HG02885 (cell line): ENCODE measurements around the gene PLEKHA6.
"Not testable (repeated sequence)": the region's sequence is repeated elsewhere in the genome, so short reads cannot be mapped to it uniquely, and the experiment has no call there.

Experiments used
- ATAC-seq: cut with Tn5 transposase; IDR thresholded peaks from one replicate; pipeline ENCODE4 v1.9.1; 2021; ENCODE audit warnings: mild to moderate bottlenecking; ENCODE audit not compliant: unreplicated experiment, poor library complexity

Gene PLEKHA6

DNA sequence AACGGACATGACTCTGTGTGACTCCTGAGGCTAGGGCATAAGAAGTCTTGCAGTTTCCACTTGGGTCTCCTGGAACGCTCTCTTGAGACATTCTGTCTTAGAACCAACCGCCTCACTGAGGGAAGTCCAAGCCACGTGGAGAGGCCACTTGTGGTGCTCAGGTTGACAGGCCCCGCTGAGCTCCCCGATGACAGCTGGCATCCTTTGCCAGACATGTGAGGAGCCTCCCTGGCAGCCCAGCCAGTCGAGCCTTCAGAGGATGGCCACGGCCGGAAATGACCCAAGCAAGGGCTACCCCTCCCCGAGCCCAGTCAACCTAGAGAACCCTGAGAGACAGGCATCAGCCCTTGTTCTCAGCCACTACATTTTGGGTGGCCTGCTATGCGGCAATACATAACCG, 20.7 kb downstream of the PLEKHA6 start:
- no peak for ATAC-seq

DNA sequence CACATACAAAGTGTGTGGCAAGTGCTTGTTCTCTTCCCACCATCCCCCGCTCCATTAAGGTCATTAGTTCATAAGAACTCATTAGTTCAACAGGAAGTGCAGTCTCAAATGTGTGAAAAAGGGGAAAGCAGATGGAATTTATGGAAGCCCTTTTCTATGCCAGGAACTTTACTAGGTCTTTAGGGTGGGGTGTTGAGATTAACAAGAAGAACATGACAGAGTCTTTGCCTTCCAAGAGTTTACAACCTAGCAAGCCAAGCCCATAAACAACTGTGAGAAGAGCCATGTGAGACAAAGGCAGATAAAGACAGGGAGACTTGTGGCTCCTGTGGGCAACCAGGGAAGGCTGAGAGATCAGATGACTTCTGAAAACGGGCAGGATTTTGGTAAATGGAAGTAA, 21.4 kb downstream of the PLEKHA6 start:
- no peak for ATAC-seq

DNA sequence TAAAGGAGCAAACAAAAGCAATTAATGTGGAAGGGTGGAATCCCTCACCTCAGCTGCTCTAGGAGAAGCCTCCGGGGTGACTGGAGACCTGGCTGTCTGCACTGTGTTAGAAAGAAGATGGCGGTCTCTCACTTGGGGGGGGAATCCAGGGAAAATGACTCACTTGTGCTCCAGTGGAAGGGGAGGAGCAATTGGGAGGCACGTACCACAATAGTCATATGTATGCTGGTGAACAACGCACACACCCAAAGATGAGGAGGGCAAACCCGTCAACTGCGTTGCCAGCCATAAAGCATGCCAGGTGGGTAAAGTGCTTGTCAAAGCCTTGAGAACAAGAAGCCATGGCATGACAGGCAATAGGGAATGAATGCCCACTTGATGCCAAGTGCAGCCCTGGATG, 22.1 kb downstream of the PLEKHA6 start:
- no peak for ATAC-seq

DNA sequence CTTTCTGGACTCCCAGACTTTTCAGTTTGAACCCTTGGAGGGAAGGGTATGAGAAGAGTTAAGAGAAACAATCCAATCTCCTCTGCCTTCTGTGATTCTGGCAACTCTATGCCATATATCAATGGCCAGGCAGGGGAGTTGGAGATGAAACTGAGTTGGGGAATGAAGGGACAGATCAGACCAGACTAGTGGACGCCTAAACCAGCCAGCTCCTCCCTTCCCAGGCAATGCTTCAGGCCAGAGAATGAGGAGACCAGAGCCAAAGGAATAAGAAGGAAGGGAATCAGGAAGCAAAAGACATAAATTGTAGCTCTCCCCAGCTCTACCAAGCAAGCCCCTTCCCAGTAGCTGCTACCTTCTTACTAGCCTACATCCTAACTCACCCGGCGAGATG, 22.7 kb downstream of the PLEKHA6 start:
- ATAC-seq: no peak

DNA sequence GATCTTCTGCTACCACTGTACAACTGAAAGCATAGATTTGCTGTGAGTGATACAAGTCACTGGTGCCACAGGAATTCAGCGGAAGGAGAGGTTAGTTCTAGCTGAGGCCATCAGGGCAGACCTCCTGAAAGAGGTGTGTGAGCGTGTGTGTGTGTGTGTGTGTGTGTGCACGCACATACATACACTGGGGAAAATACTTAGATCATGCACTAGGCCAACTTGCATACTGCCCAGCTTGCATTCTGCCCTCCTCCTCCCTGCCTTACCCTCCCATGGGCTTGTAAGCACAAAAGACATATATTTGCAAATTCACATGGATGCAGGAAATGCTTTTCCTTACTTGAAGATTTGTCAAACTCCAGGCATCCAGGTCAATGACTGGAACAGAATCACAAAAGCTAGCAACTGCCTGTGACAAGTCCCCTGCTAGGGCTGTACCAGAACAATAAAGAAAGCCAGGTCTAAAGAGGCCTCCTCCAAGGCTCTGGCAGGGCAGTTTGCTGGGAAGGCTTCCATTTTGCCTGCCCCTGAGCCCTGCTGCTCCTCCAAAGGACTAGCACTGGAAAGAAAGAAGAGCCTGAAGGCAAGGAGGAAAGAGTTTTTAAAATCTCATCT, 23.2 kb downstream of the PLEKHA6 start:
- ATAC-seq: no peak

DNA sequence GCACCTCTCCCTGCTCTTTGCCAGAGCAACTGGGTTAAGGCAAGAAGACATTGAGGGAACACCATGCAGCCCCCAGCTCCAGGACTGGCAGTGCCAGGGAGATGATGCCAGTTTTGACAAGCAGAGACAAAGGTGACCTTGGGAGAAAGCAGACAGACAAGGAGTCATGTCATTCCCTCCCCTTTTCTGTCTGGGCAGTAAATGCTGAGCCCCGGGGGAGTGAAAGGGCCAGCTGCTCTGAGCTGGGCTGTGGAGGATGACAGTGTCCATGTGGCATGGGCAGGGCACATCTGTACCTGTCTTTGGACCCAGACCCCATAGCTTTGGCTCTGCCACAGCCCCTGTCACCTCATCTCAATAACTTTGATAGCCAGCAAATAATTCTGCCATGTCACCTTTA, 24.2 kb downstream of the PLEKHA6 start:
- no peak for ATAC-seq

DNA sequence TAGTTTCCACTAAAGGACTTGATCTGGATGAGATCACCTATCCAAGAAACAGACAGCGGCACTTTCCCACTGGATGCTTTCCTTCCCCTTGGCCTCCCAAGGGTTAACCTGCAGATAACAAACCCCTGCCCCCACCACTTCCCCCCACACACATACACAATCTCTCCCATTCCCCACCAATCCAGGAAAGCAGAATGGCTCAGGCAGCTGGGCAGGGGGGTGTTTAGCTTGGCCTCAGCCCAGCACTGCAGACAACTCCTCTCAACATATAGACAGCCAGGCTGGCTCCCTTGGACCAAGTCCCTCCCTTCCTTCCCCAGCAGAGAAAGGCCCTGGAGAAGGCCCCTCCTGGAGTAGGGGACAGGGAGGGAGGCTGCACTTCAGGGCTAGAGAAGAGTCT, 24.6 kb downstream of the PLEKHA6 start:
- ATAC-seq: no peak

DNA sequence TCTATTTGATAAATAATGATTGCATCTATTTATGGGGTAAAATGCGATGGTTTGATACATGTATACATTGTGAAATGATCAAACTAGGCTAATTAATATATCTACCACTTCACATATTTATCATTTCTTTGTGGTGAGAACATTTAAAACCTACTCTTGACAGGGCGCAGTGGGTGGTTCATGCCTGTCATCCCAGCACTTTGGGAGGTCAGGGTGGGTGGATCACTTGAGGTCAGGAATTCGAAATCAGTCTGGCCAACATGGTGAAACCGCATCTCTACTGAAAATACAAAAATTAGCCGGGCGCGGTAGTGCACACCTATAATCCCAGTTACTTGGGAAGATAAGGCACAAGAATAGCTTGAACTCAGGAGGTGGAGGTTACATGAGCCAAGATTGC, 25.3 kb downstream of the PLEKHA6 start:
- ATAC-seq: no peak

DNA sequence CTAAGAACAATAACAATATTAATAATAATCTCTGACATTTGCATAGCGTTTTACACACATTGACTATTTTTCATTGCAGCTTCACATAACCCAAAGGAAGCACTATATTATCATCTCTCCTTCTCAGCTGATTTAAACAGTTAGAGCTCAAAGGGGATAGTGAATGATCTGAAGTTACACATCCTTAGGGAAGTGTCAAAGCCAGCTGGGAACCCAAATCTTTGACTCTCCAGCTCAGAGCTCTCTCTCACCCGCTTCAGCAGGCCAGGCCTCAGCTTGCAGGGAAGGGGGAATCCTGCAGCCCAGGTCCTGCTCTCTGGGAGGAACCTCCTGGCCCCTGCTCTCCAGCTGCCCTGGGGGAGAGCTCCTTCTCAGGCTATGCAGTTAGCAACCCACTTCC, 26.3 kb downstream of the PLEKHA6 start:
- ATAC-seq: no peak

DNA sequence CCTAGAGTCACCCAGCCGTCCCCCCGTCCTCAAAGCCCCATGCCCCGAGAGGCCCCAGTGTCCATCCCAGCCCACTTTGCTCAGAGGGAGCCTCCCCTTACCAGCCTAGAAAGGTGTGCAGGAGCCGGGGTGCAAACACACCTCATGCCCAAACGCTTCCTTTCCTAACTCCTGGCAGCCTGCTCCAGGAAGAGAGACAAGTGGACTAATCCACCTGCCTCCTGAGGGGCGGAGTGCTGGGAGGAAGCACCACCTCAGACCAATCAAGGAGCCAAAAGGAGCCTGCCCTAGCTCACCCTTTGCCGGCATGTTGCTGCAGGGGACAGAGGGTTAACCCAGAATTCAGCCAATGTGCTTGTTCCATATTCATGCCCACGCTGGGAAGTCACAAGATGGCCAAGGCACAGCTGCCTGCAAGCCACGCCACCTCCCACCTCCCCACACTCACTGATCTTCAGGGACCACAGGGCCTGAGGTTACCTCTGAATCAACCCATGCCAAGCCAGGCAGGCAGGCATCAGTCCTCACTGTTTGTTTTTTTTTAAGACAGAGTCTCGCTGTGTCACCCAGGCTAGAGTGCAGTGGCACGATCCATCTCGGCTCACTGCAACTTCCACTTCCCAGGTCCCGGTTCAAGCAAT, 27.8 kb downstream of the PLEKHA6 start:
- no peak for ATAC-seq

DNA sequence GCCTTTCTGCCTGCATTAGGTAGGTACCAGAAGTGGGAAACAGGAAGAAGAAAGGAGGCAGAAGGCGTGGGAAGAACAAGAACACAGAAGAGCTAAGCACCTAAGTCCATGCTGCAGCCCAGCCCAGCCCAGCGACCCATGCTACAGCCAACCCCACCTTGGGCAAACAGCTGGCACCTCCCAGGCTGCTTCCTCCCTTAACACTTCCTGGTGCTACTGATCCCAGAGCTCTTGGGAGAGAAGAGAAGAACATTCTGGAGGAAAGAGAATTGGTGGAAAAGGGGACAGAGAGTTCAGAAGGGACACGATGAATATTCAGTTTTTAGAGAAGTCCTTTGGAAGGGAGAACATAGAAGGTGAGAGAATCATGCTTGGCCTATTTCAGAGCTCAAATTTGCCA, 28.5 kb downstream of the PLEKHA6 start:
- no peak for ATAC-seq

DNA sequence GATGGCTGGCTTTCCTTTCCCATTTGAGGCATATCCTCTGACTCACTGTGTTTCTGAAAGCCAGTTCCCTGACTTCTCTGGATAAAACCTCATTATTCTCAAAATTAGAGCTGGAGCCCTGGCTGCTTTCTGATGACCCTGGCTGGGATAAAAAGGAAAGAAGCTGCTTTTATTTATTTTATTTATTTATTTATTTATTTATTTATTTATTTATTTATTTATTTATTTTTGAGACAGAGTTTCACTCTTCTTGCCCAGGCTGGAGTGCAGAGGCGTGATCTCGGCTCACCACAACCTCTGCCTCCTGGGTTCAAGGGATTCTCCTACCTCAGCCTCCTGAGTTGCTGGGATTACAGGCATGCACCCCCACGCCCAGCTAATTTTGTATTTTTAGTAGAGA, 31.9 kb downstream of the PLEKHA6 start:
- not testable (repeated sequence) for ATAC-seq

DNA sequence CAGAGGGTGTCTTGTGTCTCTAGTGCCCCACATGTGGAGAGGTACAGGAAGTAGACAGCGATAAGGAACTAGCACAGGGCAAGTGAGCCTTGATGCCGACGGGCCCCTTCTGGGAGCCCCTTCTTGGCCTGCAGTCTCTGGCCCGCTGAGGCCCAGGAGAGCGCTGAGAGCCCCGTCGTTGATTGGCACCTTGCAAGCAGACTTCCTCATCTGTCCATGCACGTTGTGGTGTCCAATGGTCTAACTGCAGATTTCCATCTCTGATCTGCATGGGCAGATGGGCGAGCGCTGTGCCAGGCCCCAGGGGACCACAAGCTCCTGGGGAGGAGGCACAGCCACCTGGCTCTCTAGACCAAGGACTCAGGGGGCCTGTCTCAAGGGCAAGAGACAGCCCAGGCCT, 32.4 kb downstream of the PLEKHA6 start:
- no peak for ATAC-seq

DNA sequence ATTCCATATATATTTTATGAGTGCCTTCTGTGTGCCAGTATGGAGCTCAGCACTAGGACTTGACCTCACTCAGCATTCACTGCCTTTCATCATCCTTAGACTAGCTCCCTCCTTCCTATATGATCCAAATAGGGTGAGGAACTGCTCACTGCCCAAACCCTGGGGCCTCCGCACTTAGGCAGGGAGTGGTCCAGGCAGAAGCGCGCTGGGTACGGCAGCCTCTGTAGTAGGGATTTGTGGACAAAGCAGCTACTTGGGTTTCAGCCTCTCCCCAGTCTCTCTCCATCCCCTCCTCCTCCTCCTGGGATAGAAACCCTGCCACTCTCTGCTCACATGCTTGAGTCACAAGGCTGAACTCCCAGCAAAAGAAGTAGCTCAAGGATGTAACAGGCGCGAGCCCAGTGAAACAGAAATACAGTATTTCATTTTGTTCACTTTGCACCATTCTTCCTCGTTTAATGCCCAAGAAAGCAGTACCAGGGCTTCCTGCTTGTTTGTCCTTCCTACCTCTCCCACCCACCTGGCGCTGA, 32.9 kb downstream of the PLEKHA6 start:
- no peak for ATAC-seq

DNA sequence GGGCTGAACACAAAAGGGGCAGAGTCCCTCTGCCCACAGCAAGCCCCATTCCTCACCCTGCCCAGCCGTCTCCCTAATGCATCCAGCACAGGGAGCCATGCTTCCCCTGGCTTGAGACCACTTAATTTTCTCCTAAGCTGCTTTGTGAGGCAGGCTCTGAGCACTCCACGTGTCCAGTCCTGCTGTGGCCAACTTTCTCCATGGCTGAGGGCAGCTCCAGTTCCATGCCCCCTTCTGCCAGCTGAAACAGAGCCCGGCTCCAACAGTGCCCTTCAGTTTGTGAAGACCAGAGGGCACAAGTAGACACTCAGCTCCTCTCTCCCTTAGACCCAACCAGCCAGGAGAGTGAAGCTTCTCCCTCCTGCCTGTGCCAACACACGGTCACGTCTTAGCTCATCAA, 33.8 kb downstream of the PLEKHA6 start:
- no peak for ATAC-seq

DNA sequence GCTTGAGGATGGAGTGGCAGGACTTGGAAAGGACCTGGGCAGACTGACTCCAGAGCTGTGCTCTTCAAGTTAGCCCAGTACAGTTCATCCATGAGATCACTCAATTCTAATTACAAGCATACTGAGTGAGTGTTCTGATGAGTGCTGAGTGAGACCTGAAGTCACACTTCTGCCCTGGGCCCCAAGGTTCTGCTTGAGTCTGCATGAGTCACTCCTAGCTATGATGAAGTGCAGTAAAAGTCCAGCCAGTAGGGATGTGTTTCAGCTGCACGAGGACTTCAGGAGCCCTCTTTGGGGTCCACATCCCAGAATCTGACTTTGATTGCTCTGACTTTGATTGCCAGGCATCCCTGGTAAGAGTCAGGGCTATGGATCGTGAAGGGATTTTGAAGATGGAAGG, 35.8 kb downstream of the PLEKHA6 start:
- no peak for ATAC-seq

DNA sequence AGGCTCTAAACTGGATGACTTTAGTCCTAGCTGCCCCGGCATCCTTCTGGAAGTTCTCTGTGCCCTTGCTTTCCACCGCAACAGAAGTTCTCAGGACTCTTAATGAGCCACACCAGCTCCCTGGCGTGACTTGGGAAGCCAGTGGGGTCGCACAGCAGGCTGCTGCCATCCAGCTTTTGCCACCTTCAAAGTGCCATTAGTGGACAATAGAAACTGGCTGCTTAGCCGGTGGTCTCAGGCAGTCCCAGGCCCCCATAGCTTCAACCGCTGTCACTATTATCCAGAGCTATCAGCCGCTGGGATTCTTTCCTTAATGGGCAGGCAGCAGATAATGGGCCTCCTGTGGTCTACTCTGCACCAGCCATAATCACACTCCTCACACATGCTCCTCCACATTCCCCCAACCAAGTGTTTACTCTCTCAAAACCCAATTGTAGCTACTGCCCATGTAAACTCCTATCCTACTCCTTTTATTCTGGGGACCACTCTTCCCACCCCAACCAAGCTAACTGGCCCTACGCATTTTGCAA, 37.3 kb downstream of the PLEKHA6 start:
- no peak for ATAC-seq

DNA sequence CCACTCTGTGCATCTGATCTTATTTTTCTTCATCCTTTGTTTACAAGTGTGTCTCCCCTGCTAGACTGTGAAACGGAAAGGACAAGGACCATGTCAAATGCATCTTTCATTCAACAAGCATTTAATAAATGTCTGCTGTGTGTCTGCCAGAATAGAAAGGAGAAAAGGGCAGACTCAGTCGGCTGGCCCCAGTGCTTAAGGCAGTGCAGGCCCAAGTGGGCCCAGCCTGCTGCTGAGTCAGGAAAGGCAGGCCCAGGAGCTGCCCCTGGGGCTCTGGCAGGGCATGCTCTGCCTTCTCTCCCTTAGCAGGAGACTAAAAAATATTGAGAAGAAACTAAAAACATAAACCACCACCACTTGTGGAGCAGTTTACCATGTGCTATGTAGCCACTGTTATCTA, 38.1 kb downstream of the PLEKHA6 start:
- no peak for ATAC-seq

DNA sequence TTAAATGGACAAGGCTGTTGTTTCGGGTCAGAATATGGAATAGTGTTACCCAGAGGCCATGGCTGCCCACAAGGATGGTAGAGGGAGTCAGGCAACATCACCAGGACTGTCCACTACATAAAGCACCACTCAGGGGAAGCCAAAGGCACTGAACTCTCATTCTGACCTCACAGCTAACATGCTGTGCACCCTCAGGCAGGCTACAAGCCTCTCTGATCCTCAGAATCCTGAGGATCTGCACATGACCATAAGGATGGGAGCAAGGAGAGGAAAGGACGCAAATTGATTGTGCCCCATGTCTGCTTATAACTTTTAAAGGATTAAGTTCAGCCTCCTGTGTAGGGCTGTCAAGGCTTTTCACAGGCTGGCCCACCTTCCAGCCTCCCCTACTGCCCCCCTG, 38.7 kb downstream of the PLEKHA6 start:
- ATAC-seq: no peak

DNA sequence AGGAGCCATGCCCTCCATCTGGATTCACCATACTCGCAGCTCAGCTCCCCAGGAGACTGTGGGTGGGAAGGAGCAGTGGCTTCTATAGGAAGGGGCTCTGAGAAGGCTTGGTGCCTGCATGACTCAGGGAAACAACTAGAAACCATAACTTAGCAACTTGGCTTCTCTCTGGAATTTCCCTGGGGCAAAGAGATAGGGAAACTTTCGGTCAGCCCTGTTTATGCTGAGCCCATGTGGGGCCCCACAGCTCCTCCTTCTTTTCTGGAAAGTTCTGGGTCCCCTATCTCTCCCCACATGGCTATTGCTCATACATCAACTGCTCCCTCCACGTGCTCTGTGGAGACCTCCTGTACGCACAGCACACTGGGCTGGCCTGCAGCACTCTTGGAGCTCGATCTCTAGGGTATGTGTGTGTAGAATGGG, 39.3 kb downstream of the PLEKHA6 start:
- ATAC-seq: no peak

DNA sequence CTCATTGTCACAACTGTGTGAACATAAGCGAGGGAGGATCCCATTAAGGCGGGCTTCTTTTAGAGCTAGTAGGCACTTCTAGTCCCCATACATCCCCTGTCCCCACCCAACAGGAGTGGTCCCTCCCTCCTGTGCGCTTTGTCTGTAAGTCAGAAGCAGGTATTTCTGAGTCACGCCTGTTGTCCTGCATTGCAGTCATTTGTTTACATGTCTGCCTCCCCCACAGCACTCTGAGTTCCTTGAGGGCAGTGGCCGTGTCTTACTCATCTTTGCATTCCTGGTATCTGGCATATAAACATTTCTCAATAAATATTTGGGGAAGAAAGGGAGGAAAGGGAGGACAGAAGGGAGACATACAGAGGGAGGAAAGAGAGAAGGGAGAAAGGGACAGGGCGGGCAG, 40.3 kb downstream of the PLEKHA6 start:
- no peak for ATAC-seq

DNA sequence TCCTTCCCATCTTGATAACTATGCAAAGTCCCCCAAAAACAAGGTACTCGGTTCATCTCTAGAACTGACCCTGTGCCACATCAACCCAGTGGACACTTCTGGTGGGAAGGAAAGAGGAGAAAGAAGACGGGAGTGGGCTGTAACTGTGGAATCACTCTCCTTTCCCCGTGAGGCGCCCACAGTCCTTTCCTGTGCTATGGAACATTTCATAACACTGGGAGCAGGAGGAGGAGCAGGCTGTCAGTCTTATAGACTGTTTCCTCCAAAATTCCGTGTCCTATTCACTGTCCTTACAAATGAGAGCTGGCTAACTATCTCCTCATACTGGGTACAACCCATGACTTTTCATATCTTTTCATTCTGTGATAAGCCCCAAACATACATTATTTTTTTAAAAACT, 40.7 kb downstream of the PLEKHA6 start:
- no peak for ATAC-seq
